ENCODE results near the gene TTC3. TPM values are rescaled to one million over a fixed set of nuclear protein-coding genes. Genes with fewer than 3 reads are reported as not detected.
"Not testable (repeated sequence)": the region's sequence is repeated elsewhere in the genome, so short reads cannot be mapped to it uniquely, and the experiment has no call there.

TTC3 gene
- total and polyA plus RNA-seq, 7 experiments from 2014 or later = 66.6 to 208 (median 139) TPM

DNA sequence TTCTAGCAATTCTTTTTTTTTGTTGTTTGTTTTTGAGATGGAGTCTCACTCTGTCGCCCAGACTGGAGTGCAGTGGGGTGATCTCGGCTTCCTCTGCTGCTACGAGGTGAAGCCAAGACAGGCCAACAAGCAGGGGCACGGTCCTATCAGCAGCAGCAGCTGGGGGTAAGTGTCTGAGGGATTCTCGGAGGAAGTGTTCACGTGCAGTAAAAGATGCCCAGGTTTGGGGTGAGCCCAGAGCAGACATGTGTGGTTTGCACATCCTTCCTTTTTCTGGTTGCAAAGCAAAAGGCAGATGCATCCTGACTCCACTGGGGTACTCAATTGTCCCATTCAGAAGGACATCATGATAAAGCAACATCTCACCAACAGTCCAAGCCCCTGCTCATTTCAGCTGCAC is 27.9 kb upstream of the TTC3 start:
- Mint-ChIP-seq H3K36me3 (no peaks in the 10 kb centered on the region), H3K4me3 (peak overlapping the region in 1 of 10 donors; percentile 24), H3K27me3 (peaks cover 0 to 21% (median 7%) of the 10 kb centered on the region in 5 donors), H3K27ac (peak overlapping the region in 5 of 9 donors; percentile 10 to 56 (median 38)), H3K4me1 (peaks cover 0 to 15% (median 14%) of the 10 kb centered on the region in 7 donors), H3K9me3 (peaks cover 0 to 1% (median 0%) of the 10 kb centered on the region in 11 donors)
- Histone ChIP-seq H3K27me3 (ENCODE audit: control insufficient read depth in 2 of 2, insufficient read depth in 2 of 2, low read length in 2 of 2) (no peaks in the 10 kb centered on the region), H3K36me3 (ENCODE audit: control insufficient read depth in 2 of 3, insufficient read depth in 3 of 3, low read length in 3 of 3) (no peaks in the 10 kb centered on the region), H3K9me3 (ENCODE audit: control insufficient read depth in 2 of 3, low read length in 3 of 3) (no peaks in the 10 kb centered on the region), H3K27ac (ENCODE audit: low read depth, low read length) (no peak overlapping the region), H3K4me1 (ENCODE audit: control insufficient read depth in 2 of 2, insufficient read depth in 2 of 2, low read length in 2 of 2) (peaks cover 10 to 11% of the 10 kb centered on the region in 2 donors), H3K4me3 (ENCODE audit: low read length) (no peak overlapping the region)
- intact Hi-C loops (cut with micrococcal nuclease) = no loop called here
- ATAC-seq (peak; percentile 68), DNase-seq (peak in 6 of 9 donors; percentile 2 to 25 (median 17))
- POLR2A ChIA-PET = interaction anchor here (1.2 kb wide), 1 partner anchor 27 kb away, joined by 4 read pairs; the partner anchor contains the start of genes PIGP and TTC3
- CTCF ChIA-PET = no interaction called here

DNA sequence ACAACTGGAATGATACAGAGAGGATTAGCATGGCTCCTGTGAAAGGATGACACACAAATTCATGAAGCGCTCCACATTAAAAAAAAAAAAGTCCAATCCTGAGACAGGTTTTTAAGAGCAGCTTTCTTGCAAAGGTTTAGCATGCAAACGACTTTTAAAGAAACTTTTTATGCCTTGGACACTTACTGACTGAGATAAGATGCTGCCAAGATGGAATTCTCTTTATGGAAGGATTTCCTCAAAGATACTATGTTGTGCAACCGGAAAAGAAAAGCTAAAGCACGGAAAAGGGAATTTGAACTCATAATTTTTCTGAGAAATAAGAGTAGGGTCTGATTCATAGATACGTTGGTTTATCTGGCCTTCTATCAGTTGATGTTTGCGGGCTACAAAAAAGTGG is 27.5 kb upstream of the TTC3 start:
- H3K36me3 ChIP-seq (ENCODE audit: control insufficient read depth in 2 of 3, insufficient read depth in 3 of 3, low read length in 3 of 3) = no peaks in the 10 kb centered on the region
- DNase-seq (no peak), ATAC-seq (no peak)
- Mint-ChIP-seq H3K27ac (peak overlapping the region in 1 of 9 donors; percentile 34), H3K4me3 (peak overlapping the region in 1 of 10 donors; percentile 24), H3K36me3 (no peaks in the 10 kb centered on the region), H3K27me3 (peaks cover 0 to 22% (median 10%) of the 10 kb centered on the region in 5 donors), H3K9me3 (peaks cover 0 to 1% (median 0%) of the 10 kb centered on the region in 11 donors), H3K4me1 (peaks cover 0 to 15% (median 14%) of the 10 kb centered on the region in 7 donors)
- intact Hi-C loops (cut with micrococcal nuclease) = no loop called here
- no peaks in the 10 kb centered on the region for H3K27me3 ChIP-seq (ENCODE audit: control insufficient read depth in 2 of 2, insufficient read depth in 2 of 2, low read length in 2 of 2)
- no peak overlapping the region for H3K27ac ChIP-seq (ENCODE audit: low read depth, low read length)
- H3K4me1 ChIP-seq (ENCODE audit: control insufficient read depth in 2 of 2, insufficient read depth in 2 of 2, low read length in 2 of 2) = peaks cover 10 to 11% of the 10 kb centered on the region in 2 donors
- POLR2A ChIA-PET = interaction anchor here (1.2 kb wide), 1 partner anchor 27 kb away, joined by 4 read pairs; the partner anchor contains the start of genes PIGP and TTC3
- H3K9me3 ChIP-seq (ENCODE audit: control insufficient read depth in 2 of 3, low read length in 3 of 3) = no peaks in the 10 kb centered on the region
- CTCF ChIA-PET = no interaction called here
- no peak overlapping the region for H3K4me3 ChIP-seq (ENCODE audit: low read length)

DNA sequence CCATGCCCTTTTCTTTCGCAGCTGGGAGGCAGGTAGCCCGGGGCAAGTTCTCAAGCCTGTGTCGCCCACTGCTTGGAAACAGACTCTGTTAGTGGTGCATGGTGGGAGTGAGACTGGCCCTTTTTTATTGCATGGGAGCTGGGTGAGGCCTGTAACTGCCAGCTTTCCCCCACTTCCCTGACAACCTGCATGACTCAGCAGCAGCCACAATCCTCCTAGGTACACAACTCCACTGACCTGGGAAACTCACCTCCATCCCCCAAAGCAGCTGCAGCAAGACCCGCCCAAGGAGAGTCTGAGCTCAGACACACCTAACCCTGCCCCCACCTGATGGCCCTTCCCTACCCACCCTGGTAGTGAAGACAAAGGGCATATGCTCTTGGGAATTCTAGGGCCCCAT is 26.0 kb upstream of the TTC3 start:
- Mint-ChIP-seq H3K4me1 (peaks cover 0 to 15% (median 14%) of the 10 kb centered on the region in 7 donors), H3K27ac (no peak overlapping the region), H3K4me3 (no peak overlapping the region), H3K27me3 (peaks cover 0 to 26% (median 10%) of the 10 kb centered on the region in 5 donors), H3K9me3 (peaks cover 0 to 1% (median 0%) of the 10 kb centered on the region in 11 donors), H3K36me3 (no peaks in the 10 kb centered on the region)
- H3K9me3 ChIP-seq (ENCODE audit: control insufficient read depth in 2 of 3, low read length in 3 of 3) = no peaks in the 10 kb centered on the region
- H3K36me3 ChIP-seq (ENCODE audit: control insufficient read depth in 2 of 3, insufficient read depth in 3 of 3, low read length in 3 of 3) = no peaks in the 10 kb centered on the region
- ATAC-seq (no peak), DNase-seq (no peak)
- no peaks in the 10 kb centered on the region for H3K27me3 ChIP-seq (ENCODE audit: control insufficient read depth in 2 of 2, insufficient read depth in 2 of 2, low read length in 2 of 2)
- ChIA-PET CTCF (no interaction called here), POLR2A (no interaction called here)
- no peak overlapping the region for H3K27ac ChIP-seq (ENCODE audit: low read depth, low read length)
- peaks cover 10 to 11% of the 10 kb centered on the region in 2 donors for H3K4me1 ChIP-seq (ENCODE audit: control insufficient read depth in 2 of 2, insufficient read depth in 2 of 2, low read length in 2 of 2)
- intact Hi-C loops (cut with micrococcal nuclease) = no loop called here
- no peak overlapping the region for H3K4me3 ChIP-seq (ENCODE audit: low read length)

DNA sequence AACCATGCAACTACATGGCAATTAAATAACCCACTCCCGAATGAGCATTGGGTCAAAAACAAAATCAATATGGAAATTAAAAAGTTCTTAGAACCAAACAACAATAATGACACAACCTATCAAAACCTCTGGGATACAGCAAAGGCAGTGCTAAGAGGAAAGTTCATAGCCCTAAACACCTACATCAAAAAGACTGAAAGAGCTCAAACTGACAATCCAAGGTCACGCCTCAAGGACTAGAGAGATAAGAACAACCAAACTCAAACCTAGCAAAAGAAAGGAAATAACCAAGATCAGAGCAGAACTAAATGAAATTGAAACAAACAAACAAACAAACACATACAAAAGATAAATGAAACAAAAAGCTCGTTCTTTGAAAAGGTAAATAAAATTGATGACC is 23.3 kb upstream of the TTC3 start:
- H3K27ac Mint-ChIP-seq; H3K9me3 Mint-ChIP-seq; H3K27me3 ChIP-seq (ENCODE audit: control insufficient read depth in 2 of 2, insufficient read depth in 2 of 2, low read length in 2 of 2); intact Hi-C loops (cut with micrococcal nuclease); H3K4me1 ChIP-seq (ENCODE audit: control insufficient read depth in 2 of 2, insufficient read depth in 2 of 2, low read length in 2 of 2); H3K36me3 ChIP-seq (ENCODE audit: control insufficient read depth in 2 of 3, insufficient read depth in 3 of 3, low read length in 3 of 3); POLR2A ChIA-PET; H3K36me3 Mint-ChIP-seq; CTCF ChIA-PET; H3K4me3 Mint-ChIP-seq; H3K4me3 ChIP-seq (ENCODE audit: low read length); H3K27ac ChIP-seq (ENCODE audit: low read depth, low read length); DNase-seq; ATAC-seq; H3K9me3 ChIP-seq (ENCODE audit: control insufficient read depth in 2 of 3, low read length in 3 of 3): not testable (repeated sequence)
- Mint-ChIP-seq H3K4me1 (peaks cover 0 to 13% (median 11%) of the 10 kb centered on the region in 7 donors), H3K27me3 (peaks cover 0 to 33% (median 10%) of the 10 kb centered on the region in 5 donors)

DNA sequence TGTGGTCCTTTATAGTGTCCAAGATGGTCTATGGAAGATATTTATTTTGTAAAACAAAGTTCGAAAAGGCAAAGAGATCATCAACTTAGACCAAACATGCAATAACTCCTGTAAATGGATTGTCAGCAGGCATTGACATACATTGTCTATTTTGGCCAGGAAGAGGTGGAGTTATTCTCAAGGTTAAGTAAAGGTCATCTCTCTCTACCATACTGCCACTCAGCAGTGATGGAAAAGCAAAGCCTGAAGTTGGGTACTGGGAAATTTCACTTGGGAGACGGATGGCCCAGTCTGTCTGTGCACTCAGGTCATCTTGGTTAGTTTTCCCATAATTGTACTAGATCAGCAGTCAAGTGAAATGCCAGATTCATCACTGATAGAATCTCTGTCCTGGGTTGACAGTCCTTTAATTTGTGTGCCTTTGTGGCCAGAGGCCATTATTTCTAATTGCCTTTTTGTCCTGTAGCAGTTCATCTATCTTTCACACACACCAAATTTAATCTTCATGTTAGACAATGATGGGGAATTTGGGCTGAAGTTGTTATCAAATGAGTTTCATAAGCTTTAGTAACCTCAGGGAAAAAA is 17.7 kb upstream of the TTC3 start:
- Mint-ChIP-seq H3K36me3 (no peaks in the 10 kb centered on the region), H3K27ac (no peak overlapping the region), H3K27me3 (peaks cover 0 to 16% (median 0%) of the 10 kb centered on the region in 5 donors), H3K4me1 (no peaks in the 10 kb centered on the region), H3K9me3 (no peaks in the 10 kb centered on the region), H3K4me3 (no peak overlapping the region)
- Histone ChIP-seq H3K27me3 (ENCODE audit: control insufficient read depth in 2 of 2, insufficient read depth in 2 of 2, low read length in 2 of 2) (no peaks in the 10 kb centered on the region), H3K36me3 (ENCODE audit: control insufficient read depth in 2 of 3, insufficient read depth in 3 of 3, low read length in 3 of 3) (no peaks in the 10 kb centered on the region), H3K9me3 (ENCODE audit: control insufficient read depth in 2 of 3, low read length in 3 of 3) (no peaks in the 10 kb centered on the region), H3K4me1 (ENCODE audit: control insufficient read depth in 2 of 2, insufficient read depth in 2 of 2, low read length in 2 of 2) (no peaks in the 10 kb centered on the region), H3K27ac (ENCODE audit: low read depth, low read length) (no peak overlapping the region), H3K4me3 (ENCODE audit: low read length) (no peak overlapping the region)
- ChIA-PET POLR2A (no interaction called here), CTCF (no interaction called here)
- no peak for DNase-seq
- no peak for ATAC-seq
- intact Hi-C loops (cut with micrococcal nuclease) = no loop called here

DNA sequence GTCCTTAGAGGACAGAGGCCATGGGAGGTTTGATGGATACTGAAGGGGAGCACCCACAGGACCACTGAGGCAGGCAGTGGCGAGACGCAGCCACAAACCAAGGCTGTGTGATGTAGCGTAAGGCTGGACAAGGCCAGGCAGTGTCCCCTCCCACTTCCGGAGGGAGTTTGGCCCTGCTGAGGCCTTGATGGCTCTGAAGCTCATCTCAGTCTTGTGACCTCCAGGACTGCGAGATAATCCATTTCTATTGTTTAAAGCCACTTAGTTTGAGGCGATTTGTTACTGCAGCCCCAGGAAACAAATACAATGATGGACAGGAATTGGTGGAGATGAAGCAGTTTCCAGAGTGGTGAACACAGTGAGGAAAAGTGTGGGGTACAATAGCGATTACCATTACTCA is 15.4 kb upstream of the TTC3 start:
- Histone ChIP-seq H3K9me3 (ENCODE audit: control insufficient read depth in 2 of 3, low read length in 3 of 3) (no peaks in the 10 kb centered on the region), H3K4me3 (ENCODE audit: low read length) (no peak overlapping the region), H3K27ac (ENCODE audit: low read depth, low read length) (no peak overlapping the region), H3K4me1 (ENCODE audit: control insufficient read depth in 2 of 2, insufficient read depth in 2 of 2, low read length in 2 of 2) (no peaks in the 10 kb centered on the region), H3K27me3 (ENCODE audit: control insufficient read depth in 2 of 2, insufficient read depth in 2 of 2, low read length in 2 of 2) (no peaks in the 10 kb centered on the region), H3K36me3 (ENCODE audit: control insufficient read depth in 2 of 3, insufficient read depth in 3 of 3, low read length in 3 of 3) (no peaks in the 10 kb centered on the region)
- no peaks in the 10 kb centered on the region for H3K36me3 Mint-ChIP-seq
- ATAC-seq (no peak), DNase-seq (no peak)
- H3K27me3 Mint-ChIP-seq = peaks cover 0 to 13% (median 0%) of the 10 kb centered on the region in 5 donors
- CTCF ChIA-PET = no interaction called here
- H3K27ac Mint-ChIP-seq = no peak overlapping the region
- intact Hi-C loops (cut with micrococcal nuclease) = no loop called here
- no peak overlapping the region for H3K4me3 Mint-ChIP-seq
- no peaks in the 10 kb centered on the region for H3K9me3 Mint-ChIP-seq
- POLR2A ChIA-PET = no interaction called here
- no peaks in the 10 kb centered on the region for H3K4me1 Mint-ChIP-seq

DNA sequence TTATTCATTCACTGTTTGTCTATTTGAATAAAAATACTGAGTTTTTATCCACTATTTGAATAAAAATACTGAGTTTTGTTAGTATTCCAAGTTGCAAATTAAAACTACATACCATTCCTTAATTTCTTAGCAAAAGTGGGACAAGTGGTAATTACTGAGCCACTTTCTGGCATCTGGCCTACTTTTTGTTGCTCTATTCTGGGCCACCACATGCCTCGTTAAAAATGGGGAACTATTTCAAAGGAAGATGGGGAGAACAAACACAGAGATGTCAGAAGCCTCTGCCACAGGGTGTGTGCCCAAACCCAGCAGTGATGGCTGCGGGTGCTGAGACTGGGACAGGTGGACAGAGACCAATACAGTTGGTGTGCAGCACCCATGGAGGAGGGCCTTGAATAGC is 14.8 kb upstream of the TTC3 start:
- Histone ChIP-seq H3K36me3 (ENCODE audit: control insufficient read depth in 2 of 3, insufficient read depth in 3 of 3, low read length in 3 of 3) (no peaks in the 10 kb centered on the region), H3K4me3 (ENCODE audit: low read length) (no peak overlapping the region), H3K27ac (ENCODE audit: low read depth, low read length) (no peak overlapping the region), H3K9me3 (ENCODE audit: control insufficient read depth in 2 of 3, low read length in 3 of 3) (no peaks in the 10 kb centered on the region), H3K27me3 (ENCODE audit: control insufficient read depth in 2 of 2, insufficient read depth in 2 of 2, low read length in 2 of 2) (no peaks in the 10 kb centered on the region), H3K4me1 (ENCODE audit: control insufficient read depth in 2 of 2, insufficient read depth in 2 of 2, low read length in 2 of 2) (no peaks in the 10 kb centered on the region)
- H3K27me3 Mint-ChIP-seq = peaks cover 0 to 12% (median 0%) of the 10 kb centered on the region in 5 donors
- intact Hi-C loops (cut with micrococcal nuclease) = no loop called here
- H3K36me3 Mint-ChIP-seq = no peaks in the 10 kb centered on the region
- H3K9me3 Mint-ChIP-seq = no peaks in the 10 kb centered on the region
- peak overlapping the region in 1 of 9 donors; percentile 1 for H3K27ac Mint-ChIP-seq
- ChIA-PET CTCF (no interaction called here), POLR2A (no interaction called here)
- no peak overlapping the region for H3K4me3 Mint-ChIP-seq
- no peak for DNase-seq
- H3K4me1 Mint-ChIP-seq = no peaks in the 10 kb centered on the region
- no peak for ATAC-seq

Data from naive thymus-derived CD4-positive, alpha-beta T cell (primary cell).